ENCODE data around the gene KIRREL3. TPM values are rescaled to one million over a fixed set of nuclear protein-coding genes. Genes with fewer than 3 reads are reported as not detected.

Gene KIRREL3
- total and polyA plus RNA-seq, 9 of the 15 experiments (the other 6 are each of a cell fraction or from before 2014, with no cell fraction given): 0.04 to 0.10 TPM; not detected in 7

DNA sequence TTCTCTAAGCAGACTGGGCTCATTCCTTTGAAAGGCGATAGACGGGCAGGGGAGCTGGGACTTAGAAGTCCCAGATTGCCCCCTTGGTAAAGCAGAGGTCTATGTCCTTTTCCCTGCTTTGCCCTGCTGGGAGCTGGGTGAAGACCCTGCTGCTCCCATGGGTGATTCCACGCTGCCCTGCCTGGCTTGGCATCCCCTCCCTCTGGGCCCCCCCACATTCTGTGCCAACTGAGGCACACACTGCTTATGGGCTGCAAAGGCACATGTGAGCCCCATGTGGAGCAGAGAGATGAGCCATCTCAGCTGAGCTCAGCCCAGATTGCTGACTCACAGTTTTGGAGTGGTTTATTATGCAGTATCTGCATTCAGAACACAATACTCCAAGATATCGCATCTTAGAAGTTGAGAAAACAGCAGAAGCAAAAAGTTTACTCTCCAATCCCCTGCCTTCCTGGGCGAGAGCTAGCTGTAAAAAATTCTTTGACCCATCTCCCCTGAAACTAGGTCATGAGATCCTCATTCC, 517.9 kb downstream of the KIRREL3 start (continued):
- TF ChIP-seq SPI1 (IDR thresholded peaks at IDR 0.05; ENCODE audit: borderline replicate concordance, low read depth, low read length) (no peak), ATF1 (CRISPR knock-in tag; IDR thresholded peaks at IDR 0.05) (no peak), ATF1 (tag; IDR thresholded peaks at IDR 0.05) (no peak), ZNF316 (IDR thresholded peaks at IDR 0.05) (peak; percentile 84), HLTF (IDR thresholded peaks at IDR 0.05) (no peak), POLR3A (IDR thresholded peaks at IDR 0.05; ENCODE audit: borderline replicate concordance, extremely low read depth, insufficient read depth, insufficient read length) (no peak), SIRT6 (IDR thresholded peaks at IDR 0.05; ENCODE audit: low read depth, low read length) (no peak), CBX1 (IDR thresholded peaks at IDR 0.05; ENCODE audit: low read depth) (no peak), SRSF3 (IDR thresholded peaks at IDR 0.05; ENCODE audit: insufficient read depth, low read length) (no peak)
- TF ChIP-seq, protein P1, sequence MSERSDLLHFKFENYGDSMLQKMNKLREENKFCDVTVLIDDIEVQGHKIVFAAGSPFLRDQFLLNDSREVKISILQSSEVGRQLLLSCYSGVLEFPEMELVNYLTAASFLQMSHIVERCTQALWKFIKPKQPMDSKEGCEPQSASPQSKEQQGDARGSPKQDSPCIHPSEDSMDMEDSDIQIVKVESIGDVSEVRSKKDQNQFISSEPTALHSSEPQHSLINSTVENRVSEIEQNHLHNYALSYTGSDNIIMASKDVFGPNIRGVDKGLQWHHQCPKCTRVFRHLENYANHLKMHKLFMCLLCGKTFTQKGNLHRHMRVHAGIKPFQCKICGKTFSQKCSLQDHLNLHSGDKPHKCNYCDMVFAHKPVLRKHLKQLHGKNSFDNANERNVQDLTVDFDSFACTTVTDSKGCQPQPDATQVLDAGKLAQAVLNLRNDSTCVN (CRISPR knock-in tag; IDR thresholded peaks at IDR 0.05): no peak
- TF ChIP-seq, protein P2, sequence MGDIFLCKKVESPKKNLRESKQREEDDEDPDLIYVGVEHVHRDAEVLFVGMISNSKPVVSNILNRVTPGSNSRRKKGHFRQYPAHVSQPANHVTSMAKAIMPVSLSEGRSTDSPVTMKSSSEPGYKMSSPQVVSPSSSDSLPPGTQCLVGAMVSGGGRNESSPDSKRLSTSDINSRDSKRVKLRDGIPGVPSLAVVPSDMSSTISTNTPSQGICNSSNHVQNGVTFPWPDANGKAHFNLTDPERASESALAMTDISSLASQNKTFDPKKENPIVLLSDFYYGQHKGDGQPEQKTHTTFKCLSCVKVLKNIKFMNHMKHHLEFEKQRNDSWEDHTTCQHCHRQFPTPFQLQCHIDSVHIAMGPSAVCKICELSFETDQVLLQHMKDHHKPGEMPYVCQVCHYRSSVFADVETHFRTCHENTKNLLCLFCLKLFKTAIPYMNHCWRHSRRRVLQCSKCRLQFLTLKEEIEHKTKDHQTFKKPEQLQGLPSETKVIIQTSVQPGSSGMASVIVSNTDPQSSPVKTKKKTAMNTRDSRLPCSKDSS (IDR thresholded peaks at IDR 0.05; ENCODE audit: low read depth, partially characterized antibody): no peak
- TF ChIP-seq, protein P3, sequence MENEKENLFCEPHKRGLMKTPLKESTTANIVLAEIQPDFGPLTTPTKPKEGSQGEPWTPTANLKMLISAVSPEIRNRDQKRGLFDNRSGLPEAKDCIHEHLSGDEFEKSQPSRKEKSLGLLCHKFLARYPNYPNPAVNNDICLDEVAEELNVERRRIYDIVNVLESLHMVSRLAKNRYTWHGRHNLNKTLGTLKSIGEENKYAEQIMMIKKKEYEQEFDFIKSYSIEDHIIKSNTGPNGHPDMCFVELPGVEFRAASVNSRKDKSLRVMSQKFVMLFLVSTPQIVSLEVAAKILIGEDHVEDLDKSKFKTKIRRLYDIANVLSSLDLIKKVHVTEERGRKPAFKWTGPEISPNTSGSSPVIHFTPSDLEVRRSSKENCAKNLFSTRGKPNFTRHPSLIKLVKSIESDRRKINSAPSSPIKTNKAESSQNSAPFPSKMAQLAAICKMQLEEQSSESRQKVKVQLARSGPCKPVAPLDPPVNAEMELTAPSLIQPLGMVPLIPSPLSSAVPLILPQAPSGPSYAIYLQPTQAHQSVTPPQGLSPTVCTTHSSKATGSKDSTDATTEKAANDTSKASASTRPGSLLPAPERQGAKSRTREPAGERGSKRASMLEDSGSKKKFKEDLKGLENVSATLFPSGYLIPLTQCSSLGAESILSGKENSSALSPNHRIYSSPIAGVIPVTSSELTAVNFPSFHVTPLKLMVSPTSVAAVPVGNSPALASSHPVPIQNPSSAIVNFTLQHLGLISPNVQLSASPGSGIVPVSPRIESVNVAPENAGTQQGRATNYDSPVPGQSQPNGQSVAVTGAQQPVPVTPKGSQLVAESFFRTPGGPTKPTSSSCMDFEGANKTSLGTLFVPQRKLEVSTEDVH (IDR thresholded peaks at IDR 0.05; ENCODE audit: low read depth, partially characterized antibody): no peak
- TF ChIP-seq, protein P4, sequence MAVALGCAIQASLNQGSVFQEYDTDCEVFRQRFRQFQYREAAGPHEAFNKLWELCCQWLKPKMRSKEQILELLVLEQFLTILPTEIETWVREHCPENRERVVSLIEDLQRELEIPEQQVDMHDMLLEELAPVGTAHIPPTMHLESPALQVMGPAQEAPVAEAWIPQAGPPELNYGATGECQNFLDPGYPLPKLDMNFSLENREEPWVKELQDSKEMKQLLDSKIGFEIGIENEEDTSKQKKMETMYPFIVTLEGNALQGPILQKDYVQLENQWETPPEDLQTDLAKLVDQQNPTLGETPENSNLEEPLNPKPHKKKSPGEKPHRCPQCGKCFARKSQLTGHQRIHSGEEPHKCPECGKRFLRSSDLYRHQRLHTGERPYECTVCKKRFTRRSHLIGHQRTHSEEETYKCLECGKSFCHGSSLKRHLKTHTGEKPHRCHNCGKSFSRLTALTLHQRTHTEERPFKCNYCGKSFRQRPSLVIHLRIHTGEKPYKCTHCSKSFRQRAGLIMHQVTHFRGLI (CRISPR knock-in tag; IDR thresholded peaks at IDR 0.05): no peak
- TF ChIP-seq, protein P5, sequence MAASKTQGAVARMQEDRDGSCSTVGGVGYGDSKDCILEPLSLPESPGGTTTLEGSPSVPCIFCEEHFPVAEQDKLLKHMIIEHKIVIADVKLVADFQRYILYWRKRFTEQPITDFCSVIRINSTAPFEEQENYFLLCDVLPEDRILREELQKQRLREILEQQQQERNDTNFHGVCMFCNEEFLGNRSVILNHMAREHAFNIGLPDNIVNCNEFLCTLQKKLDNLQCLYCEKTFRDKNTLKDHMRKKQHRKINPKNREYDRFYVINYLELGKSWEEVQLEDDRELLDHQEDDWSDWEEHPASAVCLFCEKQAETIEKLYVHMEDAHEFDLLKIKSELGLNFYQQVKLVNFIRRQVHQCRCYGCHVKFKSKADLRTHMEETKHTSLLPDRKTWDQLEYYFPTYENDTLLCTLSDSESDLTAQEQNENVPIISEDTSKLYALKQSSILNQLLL (CRISPR knock-in tag; IDR thresholded peaks at IDR 0.05; ENCODE audit: borderline replicate concordance): no peak
- TF ChIP-seq, protein P6, sequence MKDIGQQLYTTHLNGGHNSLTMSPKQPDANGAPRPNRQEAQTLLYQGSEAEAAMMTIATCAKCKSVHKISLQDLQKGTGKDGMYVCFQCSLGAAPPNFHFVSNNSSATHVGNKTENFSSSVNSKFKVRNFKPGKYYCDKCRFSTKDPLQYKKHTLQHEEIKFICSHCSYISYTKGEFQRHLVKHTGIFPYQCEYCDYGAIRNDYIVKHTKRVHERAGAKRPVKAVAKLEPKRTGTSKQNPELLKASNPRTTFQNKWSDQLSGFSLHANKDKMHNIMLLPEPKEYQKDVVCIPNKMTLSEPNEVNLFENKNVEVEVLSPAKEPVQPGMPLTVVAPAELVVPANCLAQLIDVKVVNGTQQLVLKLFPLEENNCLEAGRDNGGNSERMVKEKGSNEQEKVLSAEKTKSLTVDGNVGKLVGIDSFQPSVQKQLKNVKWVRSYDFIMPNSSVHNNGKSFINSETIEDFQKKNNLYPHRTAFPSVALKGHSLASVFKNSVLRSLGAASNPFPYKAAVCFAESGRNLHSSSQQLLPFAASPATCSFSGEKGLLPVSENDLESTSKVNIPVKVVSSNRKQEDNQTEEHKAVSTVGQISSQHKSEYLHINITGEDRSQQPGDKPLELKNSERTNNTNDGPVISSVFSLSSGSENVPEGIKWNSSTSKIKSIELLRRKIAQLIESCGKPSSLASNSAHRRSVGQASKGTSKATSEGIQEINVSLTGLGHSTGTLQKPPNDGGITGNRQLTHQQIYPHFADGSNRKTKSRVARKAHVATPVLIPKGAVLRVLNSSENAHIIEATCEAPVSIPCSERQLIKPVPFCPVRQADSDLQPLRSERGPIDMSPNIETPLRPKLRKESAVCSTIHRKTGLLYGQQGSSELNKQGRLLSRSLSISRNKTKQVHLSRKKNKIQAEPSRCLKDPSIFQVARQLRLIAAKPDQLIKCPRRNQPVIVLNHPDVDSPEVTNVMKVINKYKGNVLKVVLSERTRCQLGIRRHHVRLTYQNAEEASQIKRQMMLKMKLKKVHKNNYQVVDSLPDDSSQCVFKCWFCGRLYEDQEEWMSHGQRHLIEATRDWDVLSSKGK (CRISPR knock-in tag; IDR thresholded peaks at IDR 0.05): no peak

Measured in K562 (cell line).